CD14-positive monocyte (primary cell): ENCODE results near the gene TMEM212. TPM values are rescaled to one million over a fixed set of nuclear protein-coding genes. Genes with fewer than 3 reads are reported as not detected.

Experiments used
- DNase-seq, 3 donors: peaks; one replicate each; pipeline ENCODE4 v3.0.0-alpha.2; 2011 to 2022
- H2AFZ ChIP-seq: 2 replicates; pipeline ENCODE4 v1.6.0; 2012; ENCODE audit warnings: mild to moderate bottlenecking, low read depth, low read length, inconsistent platforms; ENCODE audit not compliant: insufficient read depth, poor library complexity, severe bottlenecking
- H3K27ac ChIP-seq, 2 donors: 1 replicate in 1 of 2; 2 replicates in 1 of 2; pipeline ENCODE4 v1.5.1; 2012 to 2013; ENCODE audit warnings: low read length in 2 of 2, control low read depth in 1 of 2, inconsistent platforms in 1 of 2, low read depth in 1 of 2, mild to moderate bottlenecking in 1 of 2
- H3K27me3 ChIP-seq, 2 donors: one replicate each; pipeline versions ENCODE4 v1.6.0 to v1.6.1; 2011 to 2013; ENCODE audit warnings: low read length in 2 of 2; ENCODE audit not compliant: control insufficient read depth in 2 of 2, insufficient read depth in 2 of 2
- H3K36me3 ChIP-seq, 2 donors: replicated peaks in 1 of 2; 1 replicate in 1 of 2; 2 replicates in 1 of 2; pipeline versions ENCODE4 v1.5.1 to v1.6.1; 2012 to 2013; ENCODE audit warnings: low read length in 2 of 2, control low read depth in 1 of 2, inconsistent platforms in 1 of 2, mild to moderate bottlenecking in 1 of 2; ENCODE audit not compliant: insufficient read depth in 2 of 2, control insufficient read depth in 1 of 2
- H3K4me1 ChIP-seq, 2 donors: 1 replicate in 1 of 2; 2 replicates in 1 of 2; pipeline versions ENCODE4 v1.5.1 to v1.6.1; 2012 to 2013; ENCODE audit warnings: low read length in 2 of 2, control low read depth in 1 of 2, inconsistent platforms in 1 of 2, mild to moderate bottlenecking in 1 of 2, moderate library complexity in 1 of 2; ENCODE audit not compliant: insufficient read depth in 2 of 2, control insufficient read depth in 1 of 2
- H3K4me2 ChIP-seq: replicated peaks from 2 replicates; pipeline ENCODE3; 2012; ENCODE audit warnings: low read length, moderate library complexity, mild to moderate bottlenecking; ENCODE audit not compliant: poor library complexity, severe bottlenecking; ENCODE audit errors: extremely low read depth
- H3K4me3 ChIP-seq, 3 experiments: fragments of 200-600 bp in 1 of 3; sonication (generic) in 1 of 3; replicated peaks in 1 of 3; 1 replicate in 2 of 3; 2 replicates in 1 of 3; pipeline ENCODE4 v1.5.1; 2011 to 2013; ENCODE audit warnings: low read length in 3 of 3, mild to moderate bottlenecking in 3 of 3, control low read depth in 2 of 3, low read depth in 2 of 3, inconsistent platforms in 1 of 3, moderate library complexity in 1 of 3
- H3K79me2 ChIP-seq: 2 replicates; pipeline ENCODE4 v1.6.0; 2012; ENCODE audit warnings: mild to moderate bottlenecking, control low read depth, inconsistent platforms, low read length, moderate library complexity; ENCODE audit not compliant: insufficient read depth
- H3K9ac ChIP-seq: 2 replicates; pipeline ENCODE4 v1.6.0; 2017; ENCODE audit warnings: low read length, mild to moderate bottlenecking; ENCODE audit not compliant: insufficient read depth, poor library complexity, severe bottlenecking
- H3K9me3 ChIP-seq, 2 donors: replicated peaks in 1 of 2; 1 replicate in 1 of 2; 2 replicates in 1 of 2; pipeline versions ENCODE4 v1.5.1 to v1.6.1; 2012 to 2013; ENCODE audit warnings: low read length in 2 of 2, control low read depth in 1 of 2; ENCODE audit not compliant: control insufficient read depth in 1 of 2, insufficient read depth in 1 of 2
- H4K20me1 ChIP-seq: 2 replicates; pipeline ENCODE4 v1.6.0; 2012; ENCODE audit warnings: mild to moderate bottlenecking, low read length, control low read depth, moderate library complexity; ENCODE audit not compliant: insufficient read depth
- H3K27ac Mint-ChIP-seq, 7 donors: one replicate each; pipeline ENCODE4 v1.8.0; 2020; ENCODE audit warnings: mild to moderate bottlenecking in 7 of 7, mixed read lengths in 7 of 7, moderate library complexity in 6 of 7, inconsistent platforms in 2 of 7
- H3K27me3 Mint-ChIP-seq, 3 donors: one replicate each; pipeline ENCODE4 v1.8.0; 2021 to 2022; ENCODE audit warnings: low read depth in 3 of 3, mild to moderate bottlenecking in 3 of 3, mixed read lengths in 3 of 3, moderate library complexity in 3 of 3, inconsistent platforms in 1 of 3
- H3K36me3 Mint-ChIP-seq, 2 donors: one replicate each; pipeline ENCODE4 v1.8.0; 2020; ENCODE audit warnings: mixed read lengths in 2 of 2, inconsistent platforms in 1 of 2, mild to moderate bottlenecking in 1 of 2
- H3K4me1 Mint-ChIP-seq: one replicate; pipeline ENCODE4 v1.8.0; 2020; ENCODE audit warnings: mild to moderate bottlenecking, mixed read lengths
- H3K4me3 Mint-ChIP-seq, 2 donors: one replicate each; pipeline ENCODE4 v1.8.0; 2020; ENCODE audit warnings: mild to moderate bottlenecking in 2 of 2, mixed read lengths in 2 of 2, moderate library complexity in 1 of 2
- H3K9me3 Mint-ChIP-seq, 7 donors: one replicate each; pipeline ENCODE4 v1.8.0; 2020 to 2022; ENCODE audit warnings: mixed read lengths in 7 of 7, mild to moderate bottlenecking in 6 of 7, moderate library complexity in 6 of 7, inconsistent platforms in 2 of 7
- WGBS: methylation state at CpG from one replicate; pipeline ENCODE4 v1.1.5; 2013; ENCODE audit warnings: missing lambda C conversion rate; ENCODE audit not compliant: insufficient coverage; 5-methylcytosine and 5-hydroxymethylcytosine counted together
- intact Hi-C, 2 donors: fragments of 100-400 bp; cut with micrococcal nuclease; formaldehyde crosslinking; loops; one replicate each; pipeline versions ENCODE4 v1.15.0 to v1.15.1; 2023
- polyA plus RNA-seq, 3 donors: library from polyadenylated mRNA; depleted of rRNA in 1 of 3; unstranded in 2 of 3; stranded (reverse) in 1 of 3; fragments of 300-500 nt in 2 of 3; fragments of >200 nt in 1 of 3; fragmentation: Illumina TruSeq in 2 of 3; gene quantifications; 1 replicate in 2 of 3; 2 replicates in 1 of 3; pipeline ENCODE4 v1.2.3, GENCODE V29; 2012 to 2021
- TF ChIP-seq, protein P1 (sequence below): fragments of 200-600 bp; IDR thresholded peaks from one replicate; pipeline ENCODE4 v1.8.0; 2022; ENCODE audit warnings: antibody characterized with exemption, mild to moderate bottlenecking

The TMEM212 gene
- polyA plus RNA-seq, 3 donors = not detected

DNA sequence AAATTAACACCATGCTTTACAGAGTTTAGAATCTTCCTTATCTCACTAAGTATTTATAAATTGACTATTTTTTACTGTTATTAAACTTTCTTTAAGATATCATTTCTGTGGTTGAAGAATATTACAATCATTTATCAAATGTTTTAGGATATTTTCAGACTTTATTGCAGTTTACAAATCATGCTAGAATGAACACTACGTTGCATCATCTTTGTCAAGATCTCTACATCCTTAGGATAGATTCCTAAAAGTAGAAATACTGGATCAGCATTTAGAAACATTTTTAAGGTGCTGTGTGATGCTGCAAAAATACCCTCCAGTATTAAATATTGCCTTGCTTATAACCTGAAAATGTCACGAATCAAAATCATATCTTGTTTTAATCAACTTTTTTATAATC lies 30.3 kb upstream of the TMEM212 start:
- Histone ChIP-seq H3K4me1 (peaks cover 44 to 45% of the 10 kb centered on the region in 2 donors), H3K9me3 (no peaks in the 10 kb centered on the region), H3K4me2 (no peak overlapping the region), H3K4me3 (no peak overlapping the region), H3K9ac (no peak overlapping the region), H2AFZ (no peak overlapping the region), H3K79me2 (peaks cover 31% of the 10 kb centered on the region), H4K20me1 (no peaks in the 10 kb centered on the region), H3K36me3 (no peaks in the 10 kb centered on the region), H3K27me3 (no peaks in the 10 kb centered on the region), H3K27ac (peak overlapping the region in 1 of 2 donors; percentile 91)
- TF ChIP-seq, protein P1, sequence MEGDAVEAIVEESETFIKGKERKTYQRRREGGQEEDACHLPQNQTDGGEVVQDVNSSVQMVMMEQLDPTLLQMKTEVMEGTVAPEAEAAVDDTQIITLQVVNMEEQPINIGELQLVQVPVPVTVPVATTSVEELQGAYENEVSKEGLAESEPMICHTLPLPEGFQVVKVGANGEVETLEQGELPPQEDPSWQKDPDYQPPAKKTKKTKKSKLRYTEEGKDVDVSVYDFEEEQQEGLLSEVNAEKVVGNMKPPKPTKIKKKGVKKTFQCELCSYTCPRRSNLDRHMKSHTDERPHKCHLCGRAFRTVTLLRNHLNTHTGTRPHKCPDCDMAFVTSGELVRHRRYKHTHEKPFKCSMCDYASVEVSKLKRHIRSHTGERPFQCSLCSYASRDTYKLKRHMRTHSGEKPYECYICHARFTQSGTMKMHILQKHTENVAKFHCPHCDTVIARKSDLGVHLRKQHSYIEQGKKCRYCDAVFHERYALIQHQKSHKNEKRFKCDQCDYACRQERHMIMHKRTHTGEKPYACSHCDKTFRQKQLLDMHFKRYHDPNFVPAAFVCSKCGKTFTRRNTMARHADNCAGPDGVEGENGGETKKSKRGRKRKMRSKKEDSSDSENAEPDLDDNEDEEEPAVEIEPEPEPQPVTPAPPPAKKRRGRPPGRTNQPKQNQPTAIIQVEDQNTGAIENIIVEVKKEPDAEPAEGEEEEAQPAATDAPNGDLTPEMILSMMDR = no peak
- no peaks in the 10 kb centered on the region for H3K36me3 Mint-ChIP-seq
- no peaks in the 10 kb centered on the region for H3K27me3 Mint-ChIP-seq
- no CpG with 5 or more reads among the region's 2 CpGs for WGBS
- H3K27ac Mint-ChIP-seq = peak overlapping the region; percentile 97 to 100 (median 99)
- H3K4me1 Mint-ChIP-seq = peaks cover 46% of the 10 kb centered on the region
- no peaks in the 10 kb centered on the region for H3K9me3 Mint-ChIP-seq
- intact Hi-C loops = loop anchor here (5.0 kb wide), 1 partner anchor 36 kb away; no protein-coding TSS in a partner anchor
- no peak for DNase-seq
- no peak overlapping the region for H3K4me3 Mint-ChIP-seq

DNA sequence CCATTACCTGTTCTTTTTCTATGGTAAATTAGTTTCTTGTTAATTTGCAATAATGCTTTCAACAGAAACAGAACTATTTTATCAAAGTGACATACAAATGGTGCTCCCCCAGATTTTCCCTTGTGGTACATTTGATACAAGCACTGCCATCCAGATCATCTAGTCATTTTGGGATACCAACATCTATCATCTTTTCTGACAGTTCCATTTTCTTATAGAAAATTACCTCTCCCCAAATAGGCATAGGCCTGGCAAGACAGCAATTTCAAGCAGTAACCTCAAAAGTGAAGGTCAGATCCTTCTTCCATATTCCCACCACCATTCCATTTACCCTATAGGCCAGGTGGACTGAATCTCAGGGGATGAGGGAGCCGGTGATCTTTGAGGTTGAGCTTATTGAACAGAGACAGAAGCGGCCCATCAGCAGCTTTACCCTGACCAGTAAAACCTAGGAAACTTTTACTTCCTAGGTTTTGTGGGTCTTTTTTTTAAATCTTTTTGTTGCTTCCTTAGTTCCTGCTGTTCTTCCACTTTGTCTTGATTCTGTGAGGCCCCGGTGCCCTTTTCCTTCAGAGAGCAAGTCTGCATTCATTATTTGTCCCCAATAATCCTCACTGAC lies 29.8 kb upstream of the TMEM212 start:
- Histone ChIP-seq H4K20me1 (no peaks in the 10 kb centered on the region), H3K36me3 (no peaks in the 10 kb centered on the region), H3K79me2 (peaks cover 26% of the 10 kb centered on the region), H3K9ac (peak overlapping the region; percentile 30), H3K4me3 (no peak overlapping the region), H3K27me3 (no peaks in the 10 kb centered on the region), H3K27ac (peak overlapping the region; percentile 56 to 91), H3K9me3 (no peaks in the 10 kb centered on the region), H3K4me2 (peak overlapping the region; percentile 19), H3K4me1 (peaks cover 44 to 45% of the 10 kb centered on the region in 2 donors), H2AFZ (no peak overlapping the region)
- TF ChIP-seq, protein P1 = no peak
- Mint-ChIP-seq H3K27me3 (no peaks in the 10 kb centered on the region), H3K4me3 (peak overlapping the region in 1 of 2 donors; percentile 39), H3K9me3 (no peaks in the 10 kb centered on the region), H3K4me1 (peaks cover 46% of the 10 kb centered on the region), H3K36me3 (no peaks in the 10 kb centered on the region), H3K27ac (peak overlapping the region; percentile 97 to 100 (median 99))
- WGBS = 25% methylated on average over 2 of the region's 3 CpGs
- DNase-seq = no peak
- intact Hi-C loops = loop anchor here (5.0 kb wide), 1 partner anchor 36 kb away; no protein-coding TSS in a partner anchor
